Esophagus squamous epithelium (tissue), 4 donors: Measurements from ENCODE around the gene TGFBR3.

ENCODE experiments used
- CTCF ChIP-seq, 6 experiments: fragments of 450-650 bp in 4 of 6; fragments of 200-600 bp in 2 of 6; sonication (generic) in 2 of 6; IDR thresholded peaks; one replicate each; pipeline ENCODE4 v1.5.1; 2016 to 2019; ENCODE audit warnings: antibody characterized with exemption in 6 of 6, mild to moderate bottlenecking in 4 of 6, moderate library complexity in 4 of 6
- POLR2A ChIP-seq, 4 donors: fragments of 450-650 bp; IDR thresholded peaks; one replicate each; pipeline ENCODE4 v1.6.1; 2017; ENCODE audit warnings: antibody characterized with exemption in 4 of 4, mild to moderate bottlenecking in 4 of 4, moderate library complexity in 3 of 4

- TF ChIP-seq POLR2A (IDR thresholded peaks at IDR 0.05) (no peak), CTCF (IDR thresholded peaks at IDR 0.05) (no peak)
Observed at GRCh38 chr1:91874167-91874566, 11.8 kb downstream of the TGFBR3 start.
